Kidney (tissue), 14 donors: ENCODE measurements around the gene SCFD2. TPM values are rescaled to one million over a fixed set of nuclear protein-coding genes. Genes with fewer than 3 reads are reported as not detected.

ENCODE experiments used
- DNase-seq, 5 donors: peaks; one replicate each; pipeline ENCODE4 v3.0.0-alpha.2; 2013 to 2020
- FAIRE-seq: peaks from 2 replicates; lab custom pipeline; 2012; peaks lifted over from hg19 to GRCh38; lab: Jason Lieb, UNC
- H3K27ac ChIP-seq, 2 donors: one replicate each; pipeline ENCODE4 v1.7.0; 2013; ENCODE audit warnings: low read depth in 2 of 2, low read length in 2 of 2, inconsistent platforms in 1 of 2
- H3K27me3 ChIP-seq: one replicate; pipeline ENCODE4 v1.7.1; 2013; ENCODE audit warnings: low read length, inconsistent platforms; ENCODE audit not compliant: control insufficient read depth, insufficient read depth
- H3K36me3 ChIP-seq, 3 donors: one replicate each; pipeline versions ENCODE4 v1.7.0 to v1.7.1; 2013; ENCODE audit warnings: low read length in 3 of 3, control low read depth in 1 of 3, inconsistent platforms in 1 of 3; ENCODE audit not compliant: insufficient read depth in 3 of 3, control insufficient read depth in 2 of 3
- H3K4me1 ChIP-seq, 3 donors: one replicate each; pipeline versions ENCODE4 v1.7.0 to v1.7.1; 2013; ENCODE audit warnings: low read length in 3 of 3, inconsistent platforms in 1 of 3, low read depth in 1 of 3; ENCODE audit not compliant: control insufficient read depth in 2 of 3, insufficient read depth in 2 of 3
- H3K4me3 ChIP-seq, 3 donors: one replicate each; pipeline versions ENCODE4 v1.7.0 to v1.8.1; 2013; ENCODE audit warnings: low read length in 3 of 3, control low read depth in 1 of 3, inconsistent platforms in 1 of 3
- H3K9ac ChIP-seq, 3 donors: one replicate each; pipeline versions ENCODE4 v1.7.0 to v1.7.1; 2013; ENCODE audit warnings: low read length in 3 of 3, control low read depth in 1 of 3, inconsistent platforms in 1 of 3
- H3K9me3 ChIP-seq, 3 donors: one replicate each; pipeline versions ENCODE4 v1.7.0 to v1.7.1; 2013; ENCODE audit warnings: low read length in 3 of 3, control low read depth in 1 of 3, inconsistent platforms in 1 of 3; ENCODE audit not compliant: control insufficient read depth in 2 of 3, insufficient read depth in 1 of 3
- CTCF ChIP-seq: IDR thresholded peaks from 3 replicates; pipeline ENCODE4 v1.5.1; 2012; ENCODE audit warnings: mild to moderate bottlenecking, moderate library complexity, borderline replicate concordance; ENCODE audit not compliant: insufficient read depth; ENCODE audit errors: extremely low read depth
- intact Hi-C: fragments of 100-400 bp; cut with DNase I; formaldehyde crosslinking; loops from one replicate; pipeline ENCODE4 v1.11.1; 2022
- polyA plus RNA-seq: library from polyadenylated mRNA; stranded (reverse); fragments of 350-450 nt; fragmentation: Illumina TruSeq; extraction: RNeasy Lipid Tissue Mini Kit (QIAGEN cat#74804); gene quantifications from one replicate; pipeline ENCODE4 v1.2.3, GENCODE V29; 2014; ENCODE audit warnings: low read depth, low replicate concordance; ENCODE audit not compliant: insufficient read depth
- total RNA-seq: library from RNA; stranded (reverse); fragmentation: NEBNext Ultra II Directional; extraction: Animal tissue kit (Norgen Biotek cat#: 25700); gene quantifications from one replicate; pipeline ENCODE4 v1.2.1, GENCODE V29; 2021
- donor health status: control.
- donor health status: control.
- donor health status: control.
- donor health status: control.
- donor health status: control.
- donor health status: DM: yes; HTN: yes; CAD: no.
- donor health status: Normal renal cell carcinoma (clear cell type).

The SCFD2 gene
- total and polyA plus RNA-seq, 2 donors from 2014 or later = 6.1 to 20.8 TPM

GRCh38 chr4:53374777-53375258 is 9.0 kb upstream of the SCFD2 start:
- no peak for FAIRE-seq
- intact Hi-C loops = no loop called here
- DNase-seq = no peak
- Histone ChIP-seq H3K27ac (no peak overlapping the region), H3K36me3 (no peaks in the 10 kb centered on the region), H3K9me3 (no peaks in the 10 kb centered on the region), H3K27me3 (no peaks in the 10 kb centered on the region), H3K4me3 (no peak overlapping the region), H3K9ac (no peak overlapping the region), H3K4me1 (peaks cover 0 to 1% (median 0%) of the 10 kb centered on the region in 3 donors)
- TF ChIP-seq CTCF = no peak

GRCh38 chr4:53371843-53372521 is 6.1 kb upstream of the SCFD2 start:
- TF ChIP-seq CTCF = no peak
- no peaks in the 10 kb centered on the region for H3K36me3 ChIP-seq
- DNase-seq (no peak), FAIRE-seq (no peak)
- H3K27ac ChIP-seq = no peak overlapping the region
- H3K4me1 ChIP-seq = no peaks in the 10 kb centered on the region
- H3K27me3 ChIP-seq = no peaks in the 10 kb centered on the region
- H3K9ac ChIP-seq = no peak overlapping the region
- H3K4me3 ChIP-seq = no peak overlapping the region
- intact Hi-C loops = no loop called here
- H3K9me3 ChIP-seq = no peaks in the 10 kb centered on the region

GRCh38 chr4:53371049-53371448 is 5.2 kb upstream of the SCFD2 start:
- no peak for DNase-seq
- Histone ChIP-seq H3K4me1 (no peaks in the 10 kb centered on the region), H3K36me3 (no peaks in the 10 kb centered on the region), H3K4me3 (no peak overlapping the region), H3K9ac (no peak overlapping the region), H3K27ac (no peak overlapping the region), H3K27me3 (no peaks in the 10 kb centered on the region), H3K9me3 (no peaks in the 10 kb centered on the region)
- no peak for TF ChIP-seq CTCF
- intact Hi-C loops = no loop called here
- FAIRE-seq = no peak

GRCh38 chr4:53367721-53368120 is 1.9 kb upstream of the SCFD2 start:
- DNase-seq (no peak), FAIRE-seq (no peak)
- Histone ChIP-seq H3K9me3 (no peaks in the 10 kb centered on the region), H3K4me3 (no peak overlapping the region), H3K36me3 (no peaks in the 10 kb centered on the region), H3K27ac (no peak overlapping the region), H3K4me1 (peaks cover 0 to 8% (median 7%) of the 10 kb centered on the region in 3 donors), H3K9ac (no peak overlapping the region), H3K27me3 (no peaks in the 10 kb centered on the region)
- TF ChIP-seq CTCF = no peak
- intact Hi-C loops = no loop called here
